Caco-2 (cell line): ENCODE results near the gene UBE2V1. TPM values are rescaled to one million over a fixed set of nuclear protein-coding genes. Genes with fewer than 3 reads are reported as not detected.
A peak's percentile ranks its signal among the peaks of the same experiment; 100 is the strongest.

Source experiments
- BruUV-seq: library from RNA; stranded (reverse); fragments of 400-500 nt; replicated peaks from 2 replicates; lab custom pipeline; 2021; lab: Mats Ljungman, UMichigan
- CTCF ChIA-PET: fragments of 300-600 bp; sonication (Branson Sonifier 250); formaldehyde crosslinking; loops from one replicate; lab custom pipeline; 2022; ENCODE audit warnings: antibody characterized with exemption; lab: Charles Lee
- POLR2A ChIA-PET: fragments of 300-600 bp; sonication (Branson Sonifier 250); formaldehyde crosslinking; loops from one replicate; lab custom pipeline; 2022; ENCODE audit warnings: antibody characterized with exemption; lab: Charles Lee
- DNase-seq, 2 experiments: peaks; one replicate each; pipeline versions ENCODE4 v3.0.0 to v3.0.0-alpha.2; 2020 to 2022
- H3K27me3 ChIP-seq: replicated peaks from 2 replicates; pipeline ENCODE4 v1.6.0; 2011; ENCODE audit warnings: low read length; ENCODE audit not compliant: control insufficient read depth, insufficient read depth
- H3K36me3 ChIP-seq: 2 replicates; pipeline ENCODE4 v1.5.1; 2011; ENCODE audit warnings: low read length; ENCODE audit not compliant: control insufficient read depth, insufficient read depth
- H3K4me1 ChIP-seq: fragments of 250-450 bp; sonication (Bioruptor Pico); 2 replicates; pipeline ENCODE4 v1.5.1; 2020; ENCODE audit warnings: mild to moderate bottlenecking
- H3K4me3 ChIP-seq: 2 replicates; pipeline ENCODE4 v1.5.1; 2011; ENCODE audit warnings: low read depth, mild to moderate bottlenecking, control low read depth, low read length
- H3K9me3 ChIP-seq: fragments of 250-450 bp; sonication (Bioruptor Pico); 2 replicates; pipeline ENCODE4 v1.5.1; 2020; ENCODE audit warnings: mild to moderate bottlenecking, moderate library complexity
- H3K27ac Mint-ChIP-seq: one replicate; pipeline ENCODE4 v1.8.0; 2022; ENCODE audit warnings: mixed read lengths; ENCODE audit not compliant: unreplicated experiment
- H3K27me3 Mint-ChIP-seq: one replicate; pipeline ENCODE4 v1.8.0; 2022; ENCODE audit warnings: mixed read lengths; ENCODE audit not compliant: insufficient read depth, unreplicated experiment
- H3K36me3 Mint-ChIP-seq: one replicate; pipeline ENCODE4 v1.8.0; 2022; ENCODE audit warnings: mild to moderate bottlenecking, mixed read lengths; ENCODE audit not compliant: insufficient read depth, unreplicated experiment
- H3K4me1 Mint-ChIP-seq: one replicate; pipeline ENCODE4 v1.8.0; 2022; ENCODE audit warnings: low read depth, mixed read lengths; ENCODE audit not compliant: unreplicated experiment
- H3K4me3 Mint-ChIP-seq: one replicate; pipeline ENCODE4 v1.8.0; 2022; ENCODE audit warnings: mild to moderate bottlenecking, moderate library complexity, mixed read lengths; ENCODE audit not compliant: unreplicated experiment
- H3K9me3 Mint-ChIP-seq: one replicate; pipeline ENCODE4 v1.8.0; 2022; ENCODE audit warnings: mixed read lengths; ENCODE audit not compliant: unreplicated experiment
- intact Hi-C: fragments of 100-400 bp; cut with micrococcal nuclease; formaldehyde crosslinking; loops from one replicate; pipeline ENCODE4 v1.10.0; 2022; ENCODE audit not compliant: unreplicated experiment
- total RNA-seq: library from RNA; stranded (reverse); gene quantifications from 2 replicates; pipeline ENCODE4 v1.2.3, GENCODE V29; 2022
- TF ChIP-seq, protein P1 (sequence below), 2 experiments: fragments of 200-600 bp in 1 of 2; IDR thresholded peaks; 1 replicate in 1 of 2; 2 replicates in 1 of 2; pipeline versions ENCODE4 v1.5.1 to v1.8.0; 2011 to 2022; ENCODE audit warnings: antibody characterized with exemption in 1 of 2, control low read depth in 1 of 2, inconsistent platforms in 1 of 2, low read depth in 1 of 2, low read length in 1 of 2, mild to moderate bottlenecking in 1 of 2, moderate library complexity in 1 of 2; ENCODE audit not compliant: insufficient read depth in 1 of 2, severe bottlenecking in 1 of 2, unreplicated experiment in 1 of 2

UBE2V1 gene
- total RNA-seq, 1 experiment from 2014 or later = 485 TPM

DNA sequence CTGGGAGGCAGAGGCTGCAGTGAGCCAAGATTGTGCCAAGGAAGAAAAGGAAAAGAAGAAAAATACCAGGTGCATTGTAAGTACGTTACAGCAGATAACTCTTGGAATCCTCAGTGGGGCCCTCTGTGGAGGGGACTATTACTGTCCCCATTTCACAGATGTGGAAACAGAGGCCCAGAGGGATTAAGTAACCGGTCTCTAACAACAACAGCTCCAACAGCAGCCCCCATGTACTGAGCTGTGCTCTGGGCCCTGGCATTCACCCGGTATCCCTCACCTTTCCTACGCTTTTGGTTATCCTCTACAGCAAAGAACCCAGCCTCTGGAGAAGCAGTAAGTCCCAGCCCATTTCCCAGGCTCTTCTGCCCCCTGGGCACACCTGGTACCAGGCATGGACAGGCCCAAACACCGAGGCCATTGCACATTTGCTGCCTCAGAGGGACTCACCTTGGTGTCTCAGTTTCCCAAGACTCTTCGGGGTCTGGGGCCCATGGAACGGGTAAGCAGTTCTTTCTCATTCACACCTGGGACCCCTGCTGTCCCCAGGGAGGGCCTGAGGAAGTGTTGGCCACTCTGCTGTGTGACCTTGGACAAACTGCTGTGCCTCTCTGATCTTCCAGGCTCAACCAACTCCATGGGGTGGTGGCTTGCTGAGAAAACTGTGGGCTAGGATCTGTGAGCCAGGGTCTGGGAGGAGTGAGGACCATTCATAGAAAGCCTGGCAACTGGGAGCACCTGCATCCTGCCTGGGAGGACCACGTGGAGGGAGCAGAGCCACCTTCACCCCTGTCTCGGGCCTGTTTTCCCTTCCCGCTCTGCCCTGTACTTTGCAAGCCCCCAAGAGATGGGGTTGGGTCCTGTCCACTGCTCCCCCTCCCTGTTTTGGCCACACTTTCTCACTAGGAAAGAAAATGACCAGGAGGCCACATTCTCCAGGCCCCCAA is 70.3 kb downstream of the UBE2V1 start:
- H3K36me3 ChIP-seq = no peaks in the 10 kb centered on the region
- H3K4me3 ChIP-seq = no peak overlapping the region
- H3K27me3 ChIP-seq = no peaks in the 10 kb centered on the region
- Mint-ChIP-seq H3K4me1 (peaks cover 25% of the 10 kb centered on the region), H3K4me3 (no peak overlapping the region), H3K27me3 (no peaks in the 10 kb centered on the region), H3K9me3 (no peaks in the 10 kb centered on the region), H3K36me3 (no peaks in the 10 kb centered on the region), H3K27ac (no peak overlapping the region)
- intact Hi-C loops = no loop called here
- ChIA-PET CTCF (interaction anchor here (0.6 kb wide), 1 partner anchor 12 kb away, joined by 3 read pairs; no protein-coding TSS in a partner anchor), POLR2A (no interaction called here)
- H3K4me1 ChIP-seq = peaks cover 29% of the 10 kb centered on the region
- TF ChIP-seq, protein P1, sequence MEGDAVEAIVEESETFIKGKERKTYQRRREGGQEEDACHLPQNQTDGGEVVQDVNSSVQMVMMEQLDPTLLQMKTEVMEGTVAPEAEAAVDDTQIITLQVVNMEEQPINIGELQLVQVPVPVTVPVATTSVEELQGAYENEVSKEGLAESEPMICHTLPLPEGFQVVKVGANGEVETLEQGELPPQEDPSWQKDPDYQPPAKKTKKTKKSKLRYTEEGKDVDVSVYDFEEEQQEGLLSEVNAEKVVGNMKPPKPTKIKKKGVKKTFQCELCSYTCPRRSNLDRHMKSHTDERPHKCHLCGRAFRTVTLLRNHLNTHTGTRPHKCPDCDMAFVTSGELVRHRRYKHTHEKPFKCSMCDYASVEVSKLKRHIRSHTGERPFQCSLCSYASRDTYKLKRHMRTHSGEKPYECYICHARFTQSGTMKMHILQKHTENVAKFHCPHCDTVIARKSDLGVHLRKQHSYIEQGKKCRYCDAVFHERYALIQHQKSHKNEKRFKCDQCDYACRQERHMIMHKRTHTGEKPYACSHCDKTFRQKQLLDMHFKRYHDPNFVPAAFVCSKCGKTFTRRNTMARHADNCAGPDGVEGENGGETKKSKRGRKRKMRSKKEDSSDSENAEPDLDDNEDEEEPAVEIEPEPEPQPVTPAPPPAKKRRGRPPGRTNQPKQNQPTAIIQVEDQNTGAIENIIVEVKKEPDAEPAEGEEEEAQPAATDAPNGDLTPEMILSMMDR (IDR thresholded peaks at IDR 0.05; ENCODE audit: insufficient read depth in 1 of 2, low read depth in 1 of 2, low read length in 1 of 2, severe bottlenecking in 1 of 2, unreplicated experiment in 1 of 2) = no peak
- no peak for DNase-seq
- no TSS peak for BruUV-seq
- H3K9me3 ChIP-seq = peaks cover 5% of the 10 kb centered on the region; the same call in 1 of the 2 replicates

DNA sequence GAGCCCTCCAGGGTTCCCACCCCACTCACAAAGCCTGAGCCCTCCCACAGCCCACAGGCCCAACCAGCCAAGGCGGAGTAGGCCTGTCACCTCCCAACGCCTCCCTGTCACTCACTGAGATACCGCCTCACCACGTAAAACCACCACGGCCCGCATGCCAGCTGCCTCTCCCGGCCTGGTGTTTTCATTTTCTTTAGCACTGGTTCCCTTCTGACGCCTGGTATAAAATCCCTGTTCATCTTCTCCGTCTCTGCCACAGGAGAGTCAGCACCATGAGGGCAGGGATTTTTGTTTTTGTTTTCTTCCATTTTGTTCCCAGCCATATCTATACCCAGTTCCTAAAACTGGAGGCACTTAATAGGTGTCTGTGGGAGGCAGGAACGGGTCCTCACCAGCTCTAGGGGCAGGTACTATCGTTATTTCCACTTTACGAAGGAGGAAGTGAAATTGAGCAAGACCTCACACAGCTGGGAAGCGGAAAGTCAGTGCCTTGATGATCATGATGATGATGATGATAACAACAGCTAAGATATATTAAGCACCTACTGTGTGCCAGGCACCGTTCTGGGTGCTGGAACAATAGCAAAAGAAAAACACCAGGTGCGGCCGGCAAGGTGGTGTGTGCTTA is 71.6 kb downstream of the UBE2V1 start:
- no peak for DNase-seq
- no peaks in the 10 kb centered on the region for H3K36me3 Mint-ChIP-seq

More for the DNA sequence above, 71.6 kb downstream of the UBE2V1 start:
- ChIA-PET CTCF (no interaction called here), POLR2A (no interaction called here)
- Histone ChIP-seq H3K36me3 (no peaks in the 10 kb centered on the region), H3K9me3 (peaks cover 5% of the 10 kb centered on the region; the same call in 1 of the 2 replicates), H3K27me3 (no peaks in the 10 kb centered on the region), H3K4me3 (no peak overlapping the region), H3K4me1 (peaks cover 37% of the 10 kb centered on the region)
- H3K27ac Mint-ChIP-seq = peak overlapping the region; percentile 66
- intact Hi-C loops = no loop called here
- no peaks in the 10 kb centered on the region for H3K27me3 Mint-ChIP-seq
- H3K4me3 Mint-ChIP-seq = no peak overlapping the region
- TF ChIP-seq, protein P1 (IDR thresholded peaks at IDR 0.05; ENCODE audit: insufficient read depth in 1 of 2, low read depth in 1 of 2, low read length in 1 of 2, severe bottlenecking in 1 of 2, unreplicated experiment in 1 of 2) = no peak
- no peaks in the 10 kb centered on the region for H3K9me3 Mint-ChIP-seq
- BruUV-seq = no TSS peak
- peaks cover 28% of the 10 kb centered on the region for H3K4me1 Mint-ChIP-seq
